ENCODE data around the gene CEL.
"Not testable (repeated sequence)": the region's sequence is repeated elsewhere in the genome, so short reads cannot be mapped to it uniquely, and the experiment has no call there.

CEL gene

GRCh38 chr9:133083688-133084087 lies 21.9 kb downstream of the CEL start:
- H3K4me3 ChIP-seq (ENCODE audit: low read depth, low read length); DNase-seq (ENCODE audit: low read depth, low spot score); in situ Hi-C loops (cut with HindIII; ENCODE audit: low sequenced_read_pairs): not testable (repeated sequence)

- DNase-seq (ENCODE audit: low read depth, low spot score); in situ Hi-C loops (cut with HindIII; ENCODE audit: low sequenced_read_pairs): not testable (repeated sequence)
Observed at GRCh38 chr9:133086212-133086860, 24.6 kb downstream of the CEL start.

GRCh38 chr9:133086894-133087293 lies 25.1 kb downstream of the CEL start:
- DNase-seq (ENCODE audit: low read depth, low spot score): no peak
- TF ChIP-seq CTCF (IDR thresholded peaks at IDR 0.05; ENCODE audit: low read depth, low read length): no peak
- in situ Hi-C loops (cut with HindIII; ENCODE audit: low sequenced_read_pairs): no loop called here
- H3K4me3 ChIP-seq (ENCODE audit: low read depth, low read length): no peak overlapping the region

More at GRCh38 chr9:133086212-133086860, 24.6 kb downstream of the CEL start:
- H3K4me3 ChIP-seq (ENCODE audit: low read depth, low read length): not testable (repeated sequence)

GRCh38 chr9:133087429-133088145 lies 25.8 kb downstream of the CEL start:
- no peak overlapping the region for H3K4me3 ChIP-seq (ENCODE audit: low read depth, low read length)
- DNase-seq (ENCODE audit: low read depth, low spot score): no peak
- TF ChIP-seq CTCF (IDR thresholded peaks at IDR 0.05; ENCODE audit: low read depth, low read length): no peak
- in situ Hi-C loops (cut with HindIII; ENCODE audit: low sequenced_read_pairs): no loop called here

- H3K4me3 ChIP-seq (ENCODE audit: low read depth, low read length): no peak overlapping the region
- no peak for DNase-seq (ENCODE audit: low read depth, low spot score)
- no peak for TF ChIP-seq CTCF (IDR thresholded peaks at IDR 0.05; ENCODE audit: low read depth, low read length)
- in situ Hi-C loops (cut with HindIII; ENCODE audit: low sequenced_read_pairs): no loop called here
Observed at GRCh38 chr9:133088146-133088750, 26.5 kb downstream of the CEL start.

GRCh38 chr9:133088756-133089155 lies 27.0 kb downstream of the CEL start:
- H3K4me3 ChIP-seq (ENCODE audit: low read depth, low read length): no peak overlapping the region
- no peak for DNase-seq (ENCODE audit: low read depth, low spot score)
- TF ChIP-seq CTCF (IDR thresholded peaks at IDR 0.05; ENCODE audit: low read depth, low read length): no peak
- in situ Hi-C loops (cut with HindIII; ENCODE audit: low sequenced_read_pairs): no loop called here

GRCh38 chr9:133089271-133089671 lies 27.5 kb downstream of the CEL start:
- no peak for DNase-seq (ENCODE audit: low read depth, low spot score)
- in situ Hi-C loops (cut with HindIII; ENCODE audit: low sequenced_read_pairs): no loop called here
- no peak overlapping the region for H3K4me3 ChIP-seq (ENCODE audit: low read depth, low read length)
- TF ChIP-seq CTCF (IDR thresholded peaks at IDR 0.05; ENCODE audit: low read depth, low read length): no peak
